Measurements from ENCODE around the gene MTCL1.

- TF ChIP-seq CTCF (IDR thresholded peaks at IDR 0.05) (no peak), POLR2A (IDR thresholded peaks at IDR 0.05) (no peak)
These were observed 45.6 kb downstream of the MTCL1 start for GRCh38 chr18:8750954-8751415.

Data from adrenal gland (tissue), 5 donors.